A549 treated with CORT108297 at 1 μM for 4 hours (cell line): Measurements from ENCODE around the gene TRPV5. TPM values are rescaled to one million over a fixed set of nuclear protein-coding genes. Genes with fewer than 3 reads are reported as not detected.

ENCODE experiments used
- total RNA-seq: library from RNA; stranded (reverse); fragments of 200-300 nt; extraction: Qiagen RNA extraction; gene quantifications from 5 replicates; pipeline ENCODE4 v1.2.3, GENCODE V29; 2022

Gene TRPV5
- not detected in 5 replicates for total RNA-seq

GRCh38 chr7:142933624-142934023 lies at the start of gene TRPV5:
TRPV5 (minus strand) TSS chr7:142933746; CDS start chr7:142933459, 287 bp downstream.

GRCh38 chr7:142961973-142962926 lies 28.7 kb upstream of the TRPV5 start, which contains the start of gene KEL:
KEL (minus strand) TSS chr7:142962363; CDS start chr7:142962206, 157 bp downstream.

GRCh38 chr7:142939226-142939910 lies 5.8 kb upstream of the TRPV5 start, which contains the start of gene LLCFC1:
LLCFC1 (plus strand) TSS chr7:142939484; CDS start chr7:142939622, 138 bp downstream.

GRCh38 chr7:142885311-142886230 lies 48.0 kb downstream of the TRPV5 start, which contains the start of gene TRPV6:
TRPV6 (minus strand) TSS chr7:142885745.

Other genes starting within 250 kb of the TRPV5 start
- not detected in 5 replicates for gene PRSS1, start 184.3 kb downstream of the TRPV5 start, total RNA-seq
- not detected in 5 replicates for gene PRSS2, start 162.8 kb downstream of the TRPV5 start, total RNA-seq
- 0.24 to 0.44 TPM (median 0.32 TPM) in 5 replicates for gene EPHB6, start 78.7 kb downstream of the TRPV5 start, total RNA-seq
- not detected in 5 replicates for gene TRPV6, start 48.0 kb downstream of the TRPV5 start, total RNA-seq
- not detected in 5 replicates for gene LLCFC1, start 5.7 kb upstream of the TRPV5 start, total RNA-seq
- not detected in 5 replicates for gene KEL, start 28.6 kb upstream of the TRPV5 start, total RNA-seq
- gene OR9A2, start 93.4 kb upstream of the TRPV5 start, total RNA-seq: not detected in 5 replicates
- not detected in 5 replicates for gene OR6V1, start 118.6 kb upstream of the TRPV5 start, total RNA-seq
- 0.15 to 0.38 TPM (median 0.18 TPM) in 3 of 5 replicates, not detected in the others for gene PIP, start 198.3 kb upstream of the TRPV5 start, total RNA-seq
- gene TAS2R39, start 249.7 kb upstream of the TRPV5 start, total RNA-seq: not detected in 5 replicates